Left ventricle myocardium superior (tissue), 1 donor: Measurements from ENCODE around the gene CCDC27. TPM values are rescaled to one million over a fixed set of nuclear protein-coding genes. Genes with fewer than 3 reads are reported as not detected.
A peak's percentile ranks its signal among the peaks of the same experiment; 100 is the strongest.
"Not testable (repeated sequence)": the region's sequence is repeated elsewhere in the genome, so short reads cannot be mapped to it uniquely, and the experiment has no call there.

Experiments used
- ATAC-seq: fragments of 200-7000 bp; cut with Tn5 transposase; one replicate; pipeline ENCODE4 v1.9.1; 2020; ENCODE audit warnings: mild to moderate bottlenecking, moderate library complexity
- DNase-seq: peaks from one replicate; pipeline ENCODE4 v3.0.0-alpha.2; 2020
- intact Hi-C: fragments of 100-400 bp; cut with micrococcal nuclease; formaldehyde crosslinking; loops from one replicate; pipeline ENCODE4 v1.11.0; 2022
- total RNA-seq: library from RNA; stranded (reverse); fragmentation: NEBNext Ultra II Directional; extraction: Animal tissue kit (Norgen Biotek cat#: 25700); gene quantifications from one replicate; pipeline ENCODE4 v1.2.1, GENCODE V29; 2021
- donor health status: DM: no; HTN: yes; CAD: no; lungs with severe emphysema.

CCDC27 gene
- total RNA-seq, 1 donor from 2014 or later: not detected

GRCh38 chr1:3717041-3717714 is 35.1 kb upstream of the CCDC27 start:
- no peak for DNase-seq
- no peak for ATAC-seq
- intact Hi-C loops: no loop called here

GRCh38 chr1:3717715-3718601 is 34.3 kb upstream of the CCDC27 start:
- DNase-seq (no peak), ATAC-seq (peak; percentile 6)
- intact Hi-C loops: no loop called here

- intact Hi-C loops: no loop called here
- ATAC-seq (no peak), DNase-seq (no peak)
These were observed 33.5 kb upstream of the CCDC27 start for GRCh38 chr1:3718764-3719163.

- intact Hi-C loops: no loop called here
- ATAC-seq (no peak), DNase-seq (no peak)
These were observed 30.2 kb upstream of the CCDC27 start for GRCh38 chr1:3721955-3722465.

- intact Hi-C loops: no loop called here
- DNase-seq: no peak
- no peak for ATAC-seq
These were observed 29.4 kb upstream of the CCDC27 start for GRCh38 chr1:3722846-3723245.

- intact Hi-C loops: not testable (repeated sequence)
- peak; percentile 82 for DNase-seq
- peak; percentile 63 for ATAC-seq
These were observed 27.7 kb upstream of the CCDC27 start for GRCh38 chr1:3724416-3725030.

- intact Hi-C loops: no loop called here
- DNase-seq (no peak), ATAC-seq (no peak)
These were observed 26.9 kb upstream of the CCDC27 start for GRCh38 chr1:3725366-3725765.

GRCh38 chr1:3727042-3727824 is 25.0 kb upstream of the CCDC27 start:
- ATAC-seq (peak; percentile 47), DNase-seq (no peak)
- intact Hi-C loops: no loop called here

GRCh38 chr1:3727825-3728776 is 24.1 kb upstream of the CCDC27 start:
- intact Hi-C loops: no loop called here
- no peak for DNase-seq
- no peak for ATAC-seq

GRCh38 chr1:3729594-3730542 is 22.4 kb upstream of the CCDC27 start:
- intact Hi-C loops: no loop called here
- no peak for DNase-seq

GRCh38 chr1:3730543-3731247 is 21.6 kb upstream of the CCDC27 start:
- no peak for DNase-seq
- ATAC-seq: no peak
- intact Hi-C loops: no loop called here

More at GRCh38 chr1:3729594-3730542, 22.4 kb upstream of the CCDC27 start:
- no peak for ATAC-seq

GRCh38 chr1:3731583-3732433 is 20.4 kb upstream of the CCDC27 start:
- ATAC-seq (peak; percentile 3), DNase-seq (no peak)
- intact Hi-C loops: no loop called here

- ATAC-seq (no peak), DNase-seq (no peak)
- intact Hi-C loops: no loop called here
These were observed 19.7 kb upstream of the CCDC27 start for GRCh38 chr1:3732434-3733093.

GRCh38 chr1:3733094-3733882 is 19.0 kb upstream of the CCDC27 start:
- intact Hi-C loops: no loop called here
- ATAC-seq (no peak), DNase-seq (no peak)
